Measurements from ENCODE around the gene PLCB3. TPM values are rescaled to one million over a fixed set of nuclear protein-coding genes. Genes with fewer than 3 reads are reported as not detected.
A peak's percentile ranks its signal among the peaks of the same experiment; 100 is the strongest.

PLCB3 gene
- total and polyA plus RNA-seq, 2 of the 13 experiments (the other 11 are each of a cell fraction or from before 2014, with no cell fraction given): 7.5 to 13.8 TPM

DNA sequence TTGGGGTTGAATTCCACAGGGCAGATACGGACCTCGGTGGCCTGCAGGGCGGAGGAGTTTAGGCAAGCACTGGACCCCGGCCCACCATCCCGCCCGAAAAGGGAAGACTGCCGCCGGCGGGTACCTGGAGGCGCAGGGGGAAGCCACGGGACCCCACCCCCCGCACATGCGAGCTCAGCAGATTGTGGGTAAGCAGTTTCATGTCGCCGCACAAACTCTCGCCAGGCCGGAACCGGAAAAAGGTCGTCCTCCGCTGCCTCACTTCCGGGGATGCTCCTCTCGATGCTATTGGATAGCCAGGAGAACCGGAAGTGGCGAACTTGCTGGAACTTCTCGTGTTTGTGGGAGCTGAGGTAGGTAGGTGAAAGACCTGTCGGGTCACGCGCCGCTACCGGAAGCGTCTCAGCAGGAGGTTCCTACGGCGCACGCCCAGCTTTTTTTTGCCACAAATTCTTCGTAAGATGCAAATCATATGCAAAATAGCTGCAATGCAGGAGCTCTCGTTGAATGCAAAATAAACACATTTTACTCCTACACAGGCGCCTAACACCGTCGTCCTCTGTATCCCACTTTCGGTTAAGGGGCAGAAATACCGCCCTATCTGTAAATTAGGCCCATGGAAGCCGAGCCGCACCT lies 66.1 kb downstream of the PLCB3 start, which contains the start of gene TRMT112 (continued):
- TF ChIP-seq, protein P1, sequence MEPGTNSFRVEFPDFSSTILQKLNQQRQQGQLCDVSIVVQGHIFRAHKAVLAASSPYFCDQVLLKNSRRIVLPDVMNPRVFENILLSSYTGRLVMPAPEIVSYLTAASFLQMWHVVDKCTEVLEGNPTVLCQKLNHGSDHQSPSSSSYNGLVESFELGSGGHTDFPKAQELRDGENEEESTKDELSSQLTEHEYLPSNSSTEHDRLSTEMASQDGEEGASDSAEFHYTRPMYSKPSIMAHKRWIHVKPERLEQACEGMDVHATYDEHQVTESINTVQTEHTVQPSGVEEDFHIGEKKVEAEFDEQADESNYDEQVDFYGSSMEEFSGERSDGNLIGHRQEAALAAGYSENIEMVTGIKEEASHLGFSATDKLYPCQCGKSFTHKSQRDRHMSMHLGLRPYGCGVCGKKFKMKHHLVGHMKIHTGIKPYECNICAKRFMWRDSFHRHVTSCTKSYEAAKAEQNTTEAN (CRISPR knock-in tag; conservative IDR thresholded peaks at IDR 0.05): no peak
- TF ChIP-seq ZNF691 (CRISPR knock-in tag; IDR thresholded peaks at IDR 0.05; ENCODE audit: borderline replicate concordance, low read depth): 0 out of 2 replicates have a peak, but pooled peaks have one; percentile 25
- TF ChIP-seq, protein P2, sequence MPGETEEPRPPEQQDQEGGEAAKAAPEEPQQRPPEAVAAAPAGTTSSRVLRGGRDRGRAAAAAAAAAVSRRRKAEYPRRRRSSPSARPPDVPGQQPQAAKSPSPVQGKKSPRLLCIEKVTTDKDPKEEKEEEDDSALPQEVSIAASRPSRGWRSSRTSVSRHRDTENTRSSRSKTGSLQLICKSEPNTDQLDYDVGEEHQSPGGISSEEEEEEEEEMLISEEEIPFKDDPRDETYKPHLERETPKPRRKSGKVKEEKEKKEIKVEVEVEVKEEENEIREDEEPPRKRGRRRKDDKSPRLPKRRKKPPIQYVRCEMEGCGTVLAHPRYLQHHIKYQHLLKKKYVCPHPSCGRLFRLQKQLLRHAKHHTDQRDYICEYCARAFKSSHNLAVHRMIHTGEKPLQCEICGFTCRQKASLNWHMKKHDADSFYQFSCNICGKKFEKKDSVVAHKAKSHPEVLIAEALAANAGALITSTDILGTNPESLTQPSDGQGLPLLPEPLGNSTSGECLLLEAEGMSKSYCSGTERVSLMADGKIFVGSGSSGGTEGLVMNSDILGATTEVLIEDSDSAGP (CRISPR knock-in tag; IDR thresholded peaks at IDR 0.05; ENCODE audit: borderline replicate concordance): peak; percentile 23; the same call in 1 of the 2 replicates
- TF ChIP-seq POLR2G (IDR thresholded peaks at IDR 0.05; ENCODE audit: low read depth, low read length): peak; percentile 89
- 0 out of 2 replicates have a peak, but pooled peaks have one; percentile 1 for TF ChIP-seq ZNF230 (CRISPR knock-in tag; IDR thresholded peaks at IDR 0.05)
- TF ChIP-seq CENPX (CRISPR knock-in tag; IDR thresholded peaks at IDR 0.05): no peak
- peak; percentile 43; the same call in 1 of the 2 replicates for TF ChIP-seq KDM5B (CRISPR knock-in tag; IDR thresholded peaks at IDR 0.05; ENCODE audit: borderline replicate concordance)
- peak; percentile 76; the same call in 1 of the 2 replicates for TF ChIP-seq MYPOP (CRISPR knock-in tag; IDR thresholded peaks at IDR 0.05)
- no peak for TF ChIP-seq NPAS2 (CRISPR knock-in tag; IDR thresholded peaks at IDR 0.05; ENCODE audit: borderline replicate concordance)
- TF ChIP-seq MYNN (CRISPR knock-in tag; IDR thresholded peaks at IDR 0.05; ENCODE audit: low read depth): peak; percentile 83; the same call in 1 of the 2 replicates
- TF ChIP-seq, protein P3, sequence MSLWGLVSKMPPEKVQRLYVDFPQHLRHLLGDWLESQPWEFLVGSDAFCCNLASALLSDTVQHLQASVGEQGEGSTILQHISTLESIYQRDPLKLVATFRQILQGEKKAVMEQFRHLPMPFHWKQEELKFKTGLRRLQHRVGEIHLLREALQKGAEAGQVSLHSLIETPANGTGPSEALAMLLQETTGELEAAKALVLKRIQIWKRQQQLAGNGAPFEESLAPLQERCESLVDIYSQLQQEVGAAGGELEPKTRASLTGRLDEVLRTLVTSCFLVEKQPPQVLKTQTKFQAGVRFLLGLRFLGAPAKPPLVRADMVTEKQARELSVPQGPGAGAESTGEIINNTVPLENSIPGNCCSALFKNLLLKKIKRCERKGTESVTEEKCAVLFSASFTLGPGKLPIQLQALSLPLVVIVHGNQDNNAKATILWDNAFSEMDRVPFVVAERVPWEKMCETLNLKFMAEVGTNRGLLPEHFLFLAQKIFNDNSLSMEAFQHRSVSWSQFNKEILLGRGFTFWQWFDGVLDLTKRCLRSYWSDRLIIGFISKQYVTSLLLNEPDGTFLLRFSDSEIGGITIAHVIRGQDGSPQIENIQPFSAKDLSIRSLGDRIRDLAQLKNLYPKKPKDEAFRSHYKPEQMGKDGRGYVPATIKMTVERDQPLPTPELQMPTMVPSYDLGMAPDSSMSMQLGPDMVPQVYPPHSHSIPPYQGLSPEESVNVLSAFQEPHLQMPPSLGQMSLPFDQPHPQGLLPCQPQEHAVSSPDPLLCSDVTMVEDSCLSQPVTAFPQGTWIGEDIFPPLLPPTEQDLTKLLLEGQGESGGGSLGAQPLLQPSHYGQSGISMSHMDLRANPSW (CRISPR knock-in tag; IDR thresholded peaks at IDR 0.05; ENCODE audit: borderline replicate concordance): peak; percentile 24; the same call in 1 of the 2 replicates
- TF ChIP-seq ZNF687 (CRISPR knock-in tag; IDR thresholded peaks at IDR 0.05): peak; percentile 87
- TF ChIP-seq DMAP1 (CRISPR knock-in tag; IDR thresholded peaks at IDR 0.05): peak; percentile 64; the same call in 1 of the 2 replicates
- TF ChIP-seq ZNF441 (CRISPR knock-in tag; IDR thresholded peaks at IDR 0.05; ENCODE audit: borderline replicate concordance): 0 out of 2 replicates have a peak, but pooled peaks have one; percentile 70
- TF ChIP-seq ZBTB21 (CRISPR knock-in tag; IDR thresholded peaks at IDR 0.05): 0 out of 2 replicates have a peak, but pooled peaks have one; percentile 49
